OCI-M2 (cell line): ENCODE results near the gene SAMMSON.

ENCODE experiments used
- DNase-seq: peaks from one replicate; lab custom pipeline; 2025; ENCODE audit not compliant: unreplicated experiment; lab: John Stamatoyannopoulos, UW

Gene SAMMSON

GRCh38 chr3:70085613-70086012, 86.1 kb downstream of the SAMMSON start:
- no peak for DNase-seq

DNA sequence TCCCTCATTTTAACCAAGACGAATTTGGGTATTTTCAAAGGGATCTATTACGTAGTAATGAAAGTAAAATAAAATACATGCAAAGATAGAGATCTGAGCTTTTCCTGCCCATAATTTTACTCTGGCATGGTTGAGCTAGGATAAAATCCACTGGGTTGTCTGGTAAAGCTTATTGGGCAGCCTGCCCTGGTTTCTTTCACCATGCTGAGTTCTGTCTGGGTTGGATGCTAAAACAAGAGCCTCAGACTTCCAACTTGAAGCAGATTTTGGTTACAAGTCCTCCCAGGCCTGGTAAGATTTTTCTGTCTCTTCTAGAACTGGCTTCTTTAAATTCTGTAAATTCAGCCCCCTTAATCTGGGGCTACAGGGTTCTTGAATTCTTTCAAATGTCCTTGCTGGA, 86.8 kb downstream of the SAMMSON start:
- no peak for DNase-seq

DNA sequence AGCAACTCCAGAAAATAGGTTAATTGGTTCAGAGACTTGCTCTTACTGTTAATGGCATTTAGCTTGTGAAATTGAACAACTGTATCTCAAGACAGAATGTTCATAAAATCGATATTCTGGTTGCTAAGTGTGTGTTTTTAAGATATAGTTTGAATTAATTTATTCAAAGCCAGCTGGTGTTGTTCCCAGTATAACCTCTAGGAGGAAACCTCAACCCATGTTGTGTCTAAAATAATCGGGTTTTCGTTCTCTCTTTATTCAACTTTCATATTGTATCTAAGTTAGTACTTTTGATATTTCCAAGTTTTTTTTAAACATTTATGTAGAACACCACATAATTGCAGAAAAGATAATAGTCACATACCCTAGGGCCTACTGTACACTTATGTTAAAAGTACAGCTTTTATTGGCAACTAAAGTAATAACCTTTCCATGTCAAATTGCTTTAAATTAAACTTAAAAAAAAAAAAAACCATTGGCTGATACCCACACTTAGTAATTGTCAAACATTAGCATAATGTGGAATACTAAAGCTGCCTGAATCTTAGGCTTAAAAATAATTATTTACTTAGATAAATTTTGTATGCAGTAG, 90.9 kb downstream of the SAMMSON start:
- no peak for DNase-seq

DNA sequence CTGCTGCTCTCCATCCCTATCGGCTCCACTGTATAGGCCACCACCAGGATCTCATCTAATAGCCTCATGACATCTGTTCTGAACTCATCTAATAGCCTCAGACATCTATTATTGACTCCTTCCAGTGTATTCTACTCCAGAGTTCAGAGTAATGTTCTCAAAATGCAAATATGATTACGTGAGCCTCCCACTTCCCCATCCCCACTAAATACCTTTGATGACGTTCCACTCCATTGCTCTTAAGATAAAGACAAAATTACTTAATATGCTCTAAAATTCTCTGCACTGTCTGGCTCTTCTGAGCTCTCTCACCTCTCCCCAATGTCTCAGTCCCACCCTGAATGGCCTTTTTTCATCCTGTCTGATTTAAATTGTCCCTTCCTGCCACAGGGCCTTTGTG, 94.7 kb downstream of the SAMMSON start:
- DNase-seq = no peak

- no peak for DNase-seq
Observed at GRCh38 chr3:70095260-70095659, 95.7 kb downstream of the SAMMSON start.

DNA sequence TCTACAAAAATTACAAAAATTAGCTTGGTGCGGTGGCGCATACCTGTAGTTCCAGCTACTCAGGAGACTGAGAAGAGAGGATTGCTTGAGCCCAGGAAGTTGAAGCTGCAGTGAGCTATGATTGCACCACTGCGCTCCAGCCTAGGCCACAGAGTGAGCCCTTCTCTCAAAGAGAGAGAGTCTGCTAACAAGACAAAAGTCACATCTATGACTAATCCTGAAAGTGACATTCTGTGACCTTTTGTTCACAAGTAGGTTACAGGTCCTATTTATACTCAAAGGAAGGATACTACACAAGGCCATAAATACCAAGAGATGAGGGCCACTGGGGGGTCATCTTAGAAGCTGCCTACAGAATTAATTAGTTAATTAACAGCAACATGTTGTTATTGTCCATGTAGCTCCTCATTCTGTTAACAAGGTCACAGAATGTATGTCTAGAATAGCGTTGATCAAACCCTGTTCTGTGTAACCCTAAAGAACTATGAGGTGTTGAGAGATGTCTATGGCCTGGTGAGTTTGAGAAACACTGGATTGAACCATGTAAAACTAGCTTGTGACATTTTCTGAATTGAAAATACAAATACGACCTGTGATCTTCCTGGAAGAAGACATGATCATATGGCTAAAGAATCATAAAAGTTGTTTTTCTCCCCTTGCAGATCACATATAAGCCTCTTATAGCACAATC, 97.0 kb downstream of the SAMMSON start:
- DNase-seq = no peak

DNA sequence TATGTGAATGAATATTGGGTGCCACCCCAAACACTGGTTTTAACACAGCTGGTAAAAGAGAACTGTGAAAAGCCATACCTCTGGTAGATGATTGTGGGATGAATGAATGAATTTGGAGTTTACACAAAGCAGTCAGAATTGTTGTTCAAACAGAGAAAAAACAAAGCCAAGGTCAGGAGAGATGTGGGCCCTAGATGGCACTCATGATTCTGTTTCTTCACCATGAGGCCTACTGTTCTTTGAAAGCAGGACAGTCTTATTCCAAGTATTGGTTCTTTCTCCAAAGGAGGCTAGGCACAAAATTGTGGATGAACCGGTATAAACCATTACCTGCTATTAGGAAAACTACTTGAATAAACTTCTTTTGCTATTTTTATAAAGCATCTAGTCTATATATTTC, 97.6 kb downstream of the SAMMSON start:
- no peak for DNase-seq

DNA sequence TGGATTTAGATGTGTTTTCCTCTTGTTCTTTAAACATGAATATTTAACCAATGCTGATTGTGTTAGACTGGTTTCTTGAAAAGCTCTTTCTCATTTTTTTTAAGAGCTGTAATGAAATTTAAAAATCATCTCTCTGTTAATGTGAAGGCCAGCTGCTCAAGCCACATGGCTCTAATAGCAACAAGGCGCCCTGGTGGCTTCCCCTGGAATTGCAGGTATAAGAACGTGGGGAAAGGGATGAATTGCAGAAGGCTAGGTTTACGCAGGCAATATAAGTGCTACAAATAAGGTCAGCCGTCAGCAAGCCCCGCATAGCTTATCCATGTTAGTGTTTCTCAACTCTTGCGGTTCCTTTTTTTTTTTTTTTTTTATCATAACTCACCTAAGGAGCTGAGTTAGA, 108.5 kb downstream of the SAMMSON start:
- no peak for DNase-seq

DNA sequence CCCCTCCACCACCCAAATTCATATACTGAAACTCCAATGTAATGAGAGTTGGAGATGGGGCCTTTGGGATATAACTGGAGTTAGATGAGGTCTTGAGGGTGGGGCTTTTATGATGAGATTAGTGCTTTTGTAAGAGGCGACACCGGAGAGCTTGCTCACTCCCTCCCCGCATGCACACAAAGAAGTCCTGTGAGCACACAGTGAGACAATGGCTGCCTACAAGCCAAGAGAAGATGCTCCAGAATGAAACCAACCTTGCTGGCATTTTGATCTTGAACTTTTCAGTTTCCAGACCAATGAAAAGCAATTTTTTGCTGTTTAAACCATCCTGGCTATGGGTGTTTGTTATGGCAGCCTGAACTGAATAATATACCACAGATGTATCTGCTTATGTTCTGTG, 109.0 kb downstream of the SAMMSON start:
- DNase-seq = no peak

GRCh38 chr3:70110066-70110465, 110.5 kb downstream of the SAMMSON start:
- DNase-seq = no peak

DNA sequence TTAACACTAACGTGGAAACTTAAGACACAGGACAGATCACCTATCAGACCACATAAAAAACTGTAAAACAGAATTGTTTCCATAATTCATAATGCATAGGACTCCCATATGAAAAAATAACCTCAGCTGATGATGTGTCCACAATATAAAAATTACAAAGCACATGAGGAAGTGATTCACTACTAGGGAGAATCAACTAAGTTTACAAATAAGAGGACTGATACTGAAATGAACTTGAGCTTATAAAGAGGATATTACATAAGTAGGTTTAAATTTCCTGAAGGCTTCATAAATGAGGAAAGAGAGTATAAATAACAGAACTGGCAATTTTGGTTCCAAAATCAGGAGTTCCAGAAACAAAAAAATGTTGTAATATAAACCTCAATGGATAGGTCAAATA, 111.9 kb downstream of the SAMMSON start:
- no peak for DNase-seq

GRCh38 chr3:70112751-70113150, 113.2 kb downstream of the SAMMSON start:
- no peak for DNase-seq

DNA sequence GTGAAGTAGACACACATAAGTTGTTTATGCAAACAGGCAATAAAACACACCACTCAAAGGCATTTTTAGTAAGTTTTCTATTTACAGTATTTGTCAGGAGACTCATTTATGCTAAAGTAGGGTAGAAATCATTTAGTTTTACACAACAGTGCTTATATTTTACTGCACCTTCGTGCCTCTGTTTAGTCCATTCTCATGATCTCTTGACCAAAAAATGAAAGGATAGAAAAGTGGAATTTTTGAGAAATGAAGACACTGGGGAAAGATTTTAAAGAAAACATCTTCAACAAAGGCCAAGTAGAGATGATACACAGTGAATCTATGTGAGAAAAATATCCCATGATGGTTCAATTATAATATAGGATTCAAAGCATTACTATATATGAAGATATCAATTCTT, 114.9 kb downstream of the SAMMSON start:
- DNase-seq = no peak

- DNase-seq = no peak
Observed at GRCh38 chr3:70119879-70120278, 120.3 kb downstream of the SAMMSON start.
